Large intestine (tissue), 3 donors: Measurements from ENCODE around the gene CCDC88C. TPM values are rescaled to one million over a fixed set of nuclear protein-coding genes. Genes with fewer than 3 reads are reported as not detected.

Experiments
- DNase-seq, 2 donors: peaks; one replicate each; pipeline versions ENCODE4 v3.0.0 to v3.0.0-alpha.2; 2013
- H3K27ac ChIP-seq: one replicate; pipeline ENCODE4 v1.5.1; 2013; ENCODE audit warnings: low read length
- H3K27me3 ChIP-seq: 2 replicates; pipeline ENCODE4 v1.6.1; 2013; ENCODE audit warnings: low read length; ENCODE audit not compliant: control insufficient read depth, insufficient read depth
- H3K36me3 ChIP-seq: 2 replicates; pipeline ENCODE4 v1.6.1; 2013; ENCODE audit warnings: low read length; ENCODE audit not compliant: control insufficient read depth, insufficient read depth
- H3K4me1 ChIP-seq: one replicate; pipeline ENCODE4 v1.6.1; 2013; ENCODE audit warnings: low read length; ENCODE audit not compliant: control insufficient read depth, insufficient read depth
- H3K4me3 ChIP-seq: one replicate; pipeline ENCODE4 v1.5.1; 2013; ENCODE audit warnings: low read length
- H3K9me3 ChIP-seq: one replicate; pipeline ENCODE4 v1.6.1; 2013; ENCODE audit warnings: mild to moderate bottlenecking, low read depth, low read length, moderate library complexity; ENCODE audit not compliant: control insufficient read depth
- WGBS: methylation state at CpG from one replicate; pipeline ENCODE4 v1.1.5; 2013; ENCODE audit warnings: low lambda C conversion rate; ENCODE audit not compliant: insufficient coverage; 5-methylcytosine and 5-hydroxymethylcytosine counted together
- polyA plus RNA-seq: library from polyadenylated mRNA; unstranded; fragments of 120-200 nt; gene quantifications from one replicate; pipeline ENCODE4 v1.2.1, GENCODE V29; 2013

The CCDC88C gene
- polyA plus RNA-seq, 1 donor = 28.0 TPM

DNA sequence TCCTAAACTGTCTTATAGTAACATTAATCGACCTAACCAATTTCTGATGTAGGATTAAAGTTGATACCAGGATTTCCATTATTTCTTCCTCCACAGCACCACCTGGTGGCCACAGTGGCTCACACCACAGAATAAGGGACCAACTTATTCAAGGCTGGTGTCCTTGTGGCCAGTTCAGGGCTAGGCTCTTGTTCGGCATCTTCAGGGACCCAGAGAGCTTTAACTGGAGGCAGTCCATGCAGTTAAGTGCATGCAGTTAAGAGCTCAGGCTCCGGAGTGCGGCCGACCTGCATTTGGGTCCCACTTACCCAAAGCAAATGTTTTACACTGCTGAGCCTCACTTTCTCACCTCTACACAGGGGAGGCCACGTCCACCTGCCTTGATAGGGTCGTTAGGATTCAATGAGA lies 131.1 kb downstream of the CCDC88C start:
- Histone ChIP-seq H3K9me3 (no peaks in the 10 kb centered on the region), H3K27me3 (no peaks in the 10 kb centered on the region), H3K36me3 (peaks cover 66% of the 10 kb centered on the region), H3K27ac (no peak overlapping the region), H3K4me1 (no peaks in the 10 kb centered on the region), H3K4me3 (no peak overlapping the region)
- WGBS = no CpG with 5 or more reads among the region's 7 CpGs
- peak; percentile 23 to 41 for DNase-seq

DNA sequence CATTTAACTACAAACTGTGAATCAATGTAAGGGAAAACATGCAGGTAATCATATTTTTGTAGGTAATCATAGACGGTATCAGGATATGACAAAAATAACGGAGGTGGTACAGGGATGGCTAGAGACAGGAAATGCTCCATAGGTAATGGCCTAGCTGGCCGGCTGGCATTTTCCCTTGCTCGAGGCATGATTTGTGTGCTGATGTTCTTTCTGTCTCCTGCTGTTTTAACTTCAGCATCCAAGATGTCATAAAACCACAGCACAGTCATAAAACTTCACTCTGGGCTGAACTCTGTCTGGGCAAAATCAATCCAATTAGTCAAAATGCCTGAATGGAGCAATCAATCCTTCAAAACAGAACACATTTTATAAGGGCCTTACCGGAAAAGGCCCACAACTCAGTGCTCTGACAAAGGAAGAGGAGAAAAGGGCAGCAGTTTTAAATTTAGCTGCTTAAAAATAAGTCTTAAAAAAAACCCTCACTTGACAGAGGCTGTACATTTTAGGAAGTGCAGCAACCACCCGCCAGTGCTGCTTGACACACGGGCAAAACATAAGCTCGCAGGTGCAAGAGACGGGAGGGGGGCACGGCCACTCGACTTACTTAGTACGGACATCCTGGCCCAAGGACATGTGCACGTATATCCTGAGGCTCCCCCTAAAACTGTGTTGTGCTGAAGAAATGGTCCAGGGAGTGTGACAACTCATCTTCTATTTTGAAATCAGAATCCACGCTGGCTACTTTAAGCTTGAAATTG lies 132.7 kb downstream of the CCDC88C start:
- no peak overlapping the region for H3K27ac ChIP-seq

DNA sequence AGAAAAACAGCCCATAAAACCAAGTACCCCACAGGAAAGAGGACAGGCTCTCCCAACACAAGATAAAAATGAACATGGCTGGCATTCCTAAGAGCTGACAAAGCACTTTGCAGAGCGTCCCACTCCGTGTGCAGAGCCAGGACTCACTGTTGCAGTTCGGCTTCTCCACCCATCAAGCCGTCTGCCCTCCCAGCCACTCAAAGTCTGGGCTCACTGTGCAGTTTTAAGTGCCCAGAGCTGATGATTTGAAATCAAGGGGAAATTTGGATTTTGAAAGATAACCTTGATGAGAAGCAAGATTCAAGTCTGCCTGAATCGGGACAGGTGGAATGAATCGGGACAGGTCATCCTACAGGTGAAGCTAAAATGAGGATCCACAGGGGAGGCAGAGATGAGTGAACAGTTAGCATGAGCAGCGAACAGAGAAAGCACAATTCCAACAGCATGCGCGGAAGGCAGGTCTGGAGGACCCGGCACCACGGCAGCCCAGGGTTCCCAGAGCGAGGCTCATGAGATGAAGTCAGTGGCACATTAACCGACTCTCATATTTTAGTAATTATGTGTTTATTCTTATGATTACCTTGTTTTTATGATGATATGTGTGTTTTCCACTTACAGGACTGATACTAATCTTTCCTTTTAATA lies 133.4 kb downstream of the CCDC88C start:
- DNase-seq = no peak
- H3K27me3 ChIP-seq = no peaks in the 10 kb centered on the region
- no peak overlapping the region for H3K4me3 ChIP-seq
- H3K27ac ChIP-seq = no peak overlapping the region
- H3K36me3 ChIP-seq = peaks cover 65% of the 10 kb centered on the region
- H3K4me1 ChIP-seq = no peaks in the 10 kb centered on the region
- WGBS = no CpG with 5 or more reads among the region's 13 CpGs
- H3K9me3 ChIP-seq = no peaks in the 10 kb centered on the region

More for the DNA sequence above, 132.7 kb downstream of the CCDC88C start:
- Histone ChIP-seq H3K36me3 (peaks cover 64% of the 10 kb centered on the region), H3K27me3 (no peaks in the 10 kb centered on the region), H3K9me3 (no peaks in the 10 kb centered on the region), H3K4me3 (no peak overlapping the region), H3K4me1 (no peaks in the 10 kb centered on the region)
- WGBS = no CpG with 5 or more reads among the region's 14 CpGs
- DNase-seq = no peak

GRCh38 chr14:91283666-91284065 lies 134.0 kb downstream of the CCDC88C start:
- no peaks in the 10 kb centered on the region for H3K9me3 ChIP-seq
- no peak overlapping the region for H3K27ac ChIP-seq
- no peak for DNase-seq
- H3K4me1 ChIP-seq = no peaks in the 10 kb centered on the region
- WGBS = 100% methylated on average over 1 of the region's 4 CpGs
- H3K4me3 ChIP-seq = no peak overlapping the region
- H3K27me3 ChIP-seq = no peaks in the 10 kb centered on the region
- peaks cover 65% of the 10 kb centered on the region for H3K36me3 ChIP-seq

DNA sequence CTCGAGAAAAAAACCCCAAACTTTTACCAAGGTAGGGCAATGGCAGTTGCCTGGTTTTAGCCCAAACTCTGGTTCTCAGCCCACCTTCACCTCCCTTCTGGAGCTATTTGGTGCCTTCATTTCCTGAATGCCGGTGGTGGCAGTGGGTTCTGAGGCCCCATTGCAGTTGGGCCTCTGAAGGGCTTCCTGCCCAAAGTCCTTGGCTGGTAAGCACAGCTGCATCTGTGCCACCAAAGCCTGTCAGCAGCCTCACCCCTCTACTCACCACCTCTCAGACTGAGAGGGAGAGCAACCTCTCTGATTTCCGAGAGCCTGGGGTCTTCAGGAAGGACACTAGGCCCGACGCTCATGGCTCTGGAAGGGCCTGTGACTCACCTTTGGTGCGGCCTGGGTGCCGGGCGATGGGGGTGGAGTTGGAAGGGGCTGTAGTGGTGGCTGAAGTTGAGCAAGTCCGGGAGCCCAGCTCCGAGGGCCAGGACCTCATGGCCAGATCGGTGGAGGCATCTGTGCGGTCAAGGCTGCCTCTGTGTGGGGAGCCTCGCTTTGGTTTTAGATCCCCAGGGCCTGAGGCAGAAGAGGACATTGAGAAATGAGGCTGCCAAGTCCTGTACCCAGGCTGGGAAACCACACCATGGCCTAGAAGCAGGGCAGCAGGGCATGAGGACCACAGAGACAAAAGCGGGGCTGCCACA lies 134.5 kb downstream of the CCDC88C start:
- no peaks in the 10 kb centered on the region for H3K9me3 ChIP-seq
- no peaks in the 10 kb centered on the region for H3K27me3 ChIP-seq
- no peak for DNase-seq
- no peaks in the 10 kb centered on the region for H3K4me1 ChIP-seq
- no peak overlapping the region for H3K4me3 ChIP-seq
- H3K27ac ChIP-seq = no peak overlapping the region
- 100% methylated on average over 1 of the region's 14 CpGs for WGBS
- H3K36me3 ChIP-seq = peaks cover 67% of the 10 kb centered on the region

DNA sequence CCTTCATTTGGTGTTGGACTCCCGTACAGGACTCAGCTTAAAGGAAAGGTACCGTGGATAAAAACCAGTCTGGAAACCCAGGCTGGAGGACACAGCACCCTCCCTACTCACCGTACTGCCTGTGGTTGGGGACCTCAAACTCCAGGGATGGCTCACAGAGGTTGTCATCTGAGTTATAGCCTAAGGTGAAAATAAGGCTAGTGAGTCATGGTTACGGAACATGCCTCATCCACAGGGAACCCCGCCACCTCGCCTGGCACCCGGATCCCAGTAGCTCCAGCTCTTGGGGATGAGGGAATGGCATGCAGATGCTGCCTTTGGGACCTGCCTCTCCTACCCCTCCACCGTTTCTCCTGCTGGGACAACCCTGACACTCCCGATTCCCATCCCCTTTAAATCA lies 136.3 kb downstream of the CCDC88C start:
- H3K4me3 ChIP-seq = no peak overlapping the region
- no peaks in the 10 kb centered on the region for H3K9me3 ChIP-seq
- H3K4me1 ChIP-seq = no peaks in the 10 kb centered on the region
- no peaks in the 10 kb centered on the region for H3K27me3 ChIP-seq
- DNase-seq = no peak
- no peak overlapping the region for H3K27ac ChIP-seq
- peaks cover 71% of the 10 kb centered on the region for H3K36me3 ChIP-seq
- no CpG with 5 or more reads among the region's 9 CpGs for WGBS

DNA sequence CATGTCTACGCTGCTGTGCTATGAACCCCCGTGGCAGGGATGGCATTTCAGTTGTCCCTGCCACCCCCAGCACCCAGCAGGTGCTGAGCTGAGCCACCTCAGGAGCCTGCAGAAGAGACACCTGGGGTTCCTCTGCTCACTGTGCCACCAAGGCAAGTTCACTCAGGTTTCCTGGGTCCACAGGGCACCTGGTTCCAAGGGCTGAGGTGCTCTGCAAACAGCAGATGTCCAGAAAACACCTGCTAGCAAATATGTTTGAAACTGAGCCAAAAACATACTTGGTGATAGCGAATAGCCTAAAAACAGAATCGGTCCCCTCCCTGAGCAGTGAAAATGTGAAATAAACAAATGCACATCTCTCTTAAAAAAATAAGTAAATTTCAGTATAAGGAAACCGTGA lies 137.5 kb downstream of the CCDC88C start:
- no peak for DNase-seq
- peaks cover 69% of the 10 kb centered on the region for H3K36me3 ChIP-seq
- H3K27me3 ChIP-seq = no peaks in the 10 kb centered on the region
- no peak overlapping the region for H3K4me3 ChIP-seq
- no peaks in the 10 kb centered on the region for H3K9me3 ChIP-seq
- WGBS = 94% methylated on average over 2 of the region's 5 CpGs
- H3K27ac ChIP-seq = no peak overlapping the region
- H3K4me1 ChIP-seq = no peaks in the 10 kb centered on the region

GRCh38 chr14:91279354-91279753 lies 138.3 kb downstream of the CCDC88C start:
- DNase-seq = no peak
- Histone ChIP-seq H3K9me3 (no peaks in the 10 kb centered on the region), H3K4me3 (no peak overlapping the region), H3K27me3 (no peaks in the 10 kb centered on the region), H3K4me1 (no peaks in the 10 kb centered on the region), H3K36me3 (peaks cover 68% of the 10 kb centered on the region), H3K27ac (no peak overlapping the region)
- WGBS = 40% methylated on average over 1 of the region's 10 CpGs

- Histone ChIP-seq H3K4me1 (no peaks in the 10 kb centered on the region), H3K27ac (no peak overlapping the region), H3K36me3 (peaks cover 67% of the 10 kb centered on the region), H3K27me3 (no peaks in the 10 kb centered on the region), H3K4me3 (no peak overlapping the region), H3K9me3 (no peaks in the 10 kb centered on the region)
- no peak for DNase-seq
- WGBS = 100% methylated on average over 3 of the region's 5 CpGs
These were observed 139.3 kb downstream of the CCDC88C start for GRCh38 chr14:91278383-91278715.

DNA sequence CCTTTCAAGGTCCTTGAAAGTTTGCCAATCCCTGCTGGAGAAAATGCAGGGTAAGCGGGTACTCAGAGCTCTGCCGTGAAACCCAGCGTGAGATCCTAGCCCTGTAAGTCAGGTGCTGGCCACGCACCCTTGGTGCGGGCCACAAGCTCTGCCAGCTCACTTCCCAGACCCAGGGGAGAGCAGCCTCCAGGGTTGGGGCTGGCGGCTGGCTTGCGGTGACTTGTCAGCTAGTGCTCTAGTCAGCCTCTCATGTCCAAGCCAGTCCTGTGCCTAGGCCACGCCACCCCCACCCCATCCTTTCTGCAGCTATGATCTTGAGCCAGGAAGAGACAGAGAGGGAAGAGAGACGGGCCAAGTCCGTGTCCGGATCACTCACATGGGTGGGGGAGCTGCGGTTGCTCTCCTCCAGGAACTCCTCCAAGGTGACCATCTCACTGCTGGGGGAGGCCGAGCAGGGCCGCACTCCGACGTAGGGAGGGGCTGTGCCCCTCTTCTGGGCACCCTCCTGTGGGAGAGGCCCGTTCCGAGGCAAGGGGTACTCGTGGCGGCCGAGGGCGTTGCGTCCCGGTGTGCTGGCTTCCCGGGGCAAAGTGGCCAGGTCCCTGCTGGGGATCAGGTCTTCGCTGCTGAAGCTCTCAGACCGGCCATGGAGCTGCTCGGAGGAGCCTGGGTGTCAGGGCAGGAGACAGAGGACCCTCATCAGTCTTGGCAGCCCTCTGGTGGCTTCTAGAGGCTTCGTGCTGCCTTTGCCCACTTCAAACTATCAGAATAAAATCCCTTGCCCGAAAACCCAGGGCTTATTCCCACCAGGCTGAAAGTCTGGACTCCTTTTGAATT lies 139.9 kb downstream of the CCDC88C start:
- H3K4me1 ChIP-seq = no peaks in the 10 kb centered on the region
- H3K36me3 ChIP-seq = peaks cover 67% of the 10 kb centered on the region
- H3K4me3 ChIP-seq = no peak overlapping the region
- H3K27me3 ChIP-seq = no peaks in the 10 kb centered on the region
- WGBS = no CpG with 5 or more reads among the region's 30 CpGs
- no peak for DNase-seq
- no peaks in the 10 kb centered on the region for H3K9me3 ChIP-seq
- no peak overlapping the region for H3K27ac ChIP-seq
